GM12892 (cell line): ENCODE results near the gene BRF1.

Experiments used
- POLR2AphosphoS5 ChIP-seq: IDR thresholded peaks from 2 replicates; pipeline ENCODE4 v1.6.1; 2011; ENCODE audit warnings: low read depth, low read length, control low read depth
- TAF1 ChIP-seq: IDR thresholded peaks from 2 replicates; pipeline ENCODE4 v1.6.1; 2011; ENCODE audit warnings: low read depth, mild to moderate bottlenecking, control low read depth, low read length, borderline replicate concordance

GRCh38 chr14:105161964-105162668 lies 138.7 kb downstream of the BRF1 start:
- TF ChIP-seq TAF1 (no peak), POLR2AphosphoS5 (no peak)
